Liver (tissue), 9 donors: ENCODE results near the gene MACROD1. TPM values are rescaled to one million over a fixed set of nuclear protein-coding genes. Genes with fewer than 3 reads are reported as not detected.

Experiments
- DNase-seq: peaks from one replicate; pipeline ENCODE4 v3.0.0-alpha.2; 2017; ENCODE audit warnings: low spot score
- H3K27ac ChIP-seq, 2 donors: one replicate each; pipeline ENCODE4 v1.7.0; 2013; ENCODE audit warnings: inconsistent platforms in 2 of 2, low read length in 2 of 2, control low read depth in 1 of 2, low read depth in 1 of 2, mild to moderate bottlenecking in 1 of 2
- H3K27me3 ChIP-seq, 4 donors: one replicate each; pipeline versions ENCODE4 v1.6.1 to v1.7.0; 2013; ENCODE audit warnings: low read length in 3 of 4, inconsistent platforms in 1 of 4, mild to moderate bottlenecking in 1 of 4, moderate library complexity in 1 of 4; ENCODE audit not compliant: control insufficient read depth in 4 of 4, insufficient read depth in 4 of 4
- H3K36me3 ChIP-seq, 4 donors: one replicate each; pipeline versions ENCODE4 v1.6.1 to v1.7.0; 2013; ENCODE audit warnings: low read length in 3 of 4, mild to moderate bottlenecking in 3 of 4, low read depth in 1 of 4, moderate library complexity in 1 of 4; ENCODE audit not compliant: control insufficient read depth in 4 of 4, insufficient read depth in 3 of 4
- H3K4me1 ChIP-seq, 4 donors: one replicate each; pipeline versions ENCODE4 v1.6.1 to v1.7.0; 2013; ENCODE audit warnings: low read length in 3 of 4, mild to moderate bottlenecking in 3 of 4, moderate library complexity in 1 of 4; ENCODE audit not compliant: control insufficient read depth in 4 of 4, insufficient read depth in 4 of 4
- H3K4me3 ChIP-seq, 3 donors: one replicate each; pipeline versions ENCODE4 v1.6.1 to v1.7.0; 2013; ENCODE audit warnings: low read length in 3 of 3, control low read depth in 1 of 3, low read depth in 1 of 3, mild to moderate bottlenecking in 1 of 3
- H3K9ac ChIP-seq, 2 donors: one replicate each; pipeline ENCODE4 v1.7.0; 2013; ENCODE audit warnings: low read length in 2 of 2, mild to moderate bottlenecking in 2 of 2, moderate library complexity in 2 of 2, control low read depth in 1 of 2, low read depth in 1 of 2
- H3K9me3 ChIP-seq, 4 donors: one replicate each; pipeline versions ENCODE4 v1.6.1 to v1.7.0; 2013; ENCODE audit warnings: low read length in 3 of 4; ENCODE audit not compliant: control insufficient read depth in 4 of 4
- ATF3 ChIP-seq: IDR thresholded peaks from 2 replicates; pipeline ENCODE4 v1.6.1; 2016; ENCODE audit warnings: antibody characterized with exemption
- CTCF ChIP-seq: fragments of 150-350 bp; IDR thresholded peaks from 2 replicates; pipeline ENCODE4 v1.5.1; 2017; ENCODE audit warnings: improper control_type of control experiment, low read depth, low read length; ENCODE audit not compliant: missing input control
- EGR1 ChIP-seq, 2 donors: IDR thresholded peaks; 2 replicates each; pipeline ENCODE4 v1.6.1; 2016 to 2018; ENCODE audit warnings: antibody characterized with exemption in 2 of 2, low read depth in 2 of 2
- FOXA1 ChIP-seq: IDR thresholded peaks from 2 replicates; pipeline ENCODE4 v1.6.1; 2016; ENCODE audit warnings: antibody characterized with exemption
- FOXA2 ChIP-seq: IDR thresholded peaks from 2 replicates; pipeline ENCODE4 v1.6.1; 2016; ENCODE audit warnings: antibody characterized with exemption
- GABPA ChIP-seq, 2 donors: IDR thresholded peaks in 1 of 2; conservative IDR thresholded peaks in 1 of 2; 2 replicates each; pipeline ENCODE4 v1.6.1; 2016; ENCODE audit warnings: antibody characterized with exemption in 2 of 2, mild to moderate bottlenecking in 1 of 2, moderate library complexity in 1 of 2
- HNF4A ChIP-seq, 2 donors: conservative IDR thresholded peaks; 2 replicates each; pipeline ENCODE4 v1.6.1; 2016; ENCODE audit warnings: antibody characterized with exemption in 2 of 2, mild to moderate bottlenecking in 2 of 2
- HNF4G ChIP-seq: IDR thresholded peaks from 2 replicates; pipeline ENCODE4 v1.6.1; 2016; ENCODE audit warnings: antibody characterized with exemption
- JUND ChIP-seq, 2 donors: IDR thresholded peaks; 2 replicates each; pipeline ENCODE4 v1.6.1; 2016; ENCODE audit warnings: antibody characterized with exemption in 2 of 2
- MAX ChIP-seq: IDR thresholded peaks from 2 replicates; pipeline ENCODE4 v1.6.1; 2016; ENCODE audit warnings: antibody characterized with exemption
- NR2F2 ChIP-seq: IDR thresholded peaks from 2 replicates; pipeline ENCODE4 v1.6.1; 2016; ENCODE audit warnings: antibody characterized with exemption
- RAD21 ChIP-seq, 2 donors: IDR thresholded peaks; 2 replicates each; pipeline ENCODE4 v1.6.1; 2016; ENCODE audit warnings: antibody characterized with exemption in 2 of 2, mild to moderate bottlenecking in 2 of 2
- REST ChIP-seq: IDR thresholded peaks from 2 replicates; pipeline ENCODE4 v1.6.1; 2016; ENCODE audit warnings: antibody characterized with exemption, mild to moderate bottlenecking
- RXRA ChIP-seq, 2 donors: IDR thresholded peaks; 2 replicates each; pipeline ENCODE4 v1.6.1; 2017 to 2018; ENCODE audit warnings: antibody characterized with exemption in 2 of 2, mild to moderate bottlenecking in 1 of 2
- SP1 ChIP-seq: IDR thresholded peaks from 2 replicates; pipeline ENCODE4 v1.6.1; 2018; ENCODE audit warnings: antibody characterized with exemption, mild to moderate bottlenecking
- TAF1 ChIP-seq: conservative IDR thresholded peaks from 2 replicates; pipeline ENCODE4 v1.6.1; 2016; ENCODE audit warnings: antibody characterized with exemption, mild to moderate bottlenecking
- YY1 ChIP-seq: IDR thresholded peaks from 2 replicates; pipeline ENCODE4 v1.6.1; 2016; ENCODE audit warnings: antibody characterized with exemption, mild to moderate bottlenecking
- ZBTB33 ChIP-seq: IDR thresholded peaks from 2 replicates; pipeline ENCODE4 v1.6.1; 2016; ENCODE audit warnings: antibody characterized with exemption
- WGBS: extraction: QIAGEN DNeasy Blood & Tissue Kit; methylation state at CpG from one replicate; pipeline ENCODE4 v1.1.7; 2013; 5-methylcytosine and 5-hydroxymethylcytosine counted together
- polyA plus RNA-seq, 2 donors: library from polyadenylated mRNA; stranded (reverse) in 1 of 2; unstranded in 1 of 2; fragments of 200-250 nt in 1 of 2; fragments of >200 nt in 1 of 2; fragmentation: Nextera tagmentation in 1 of 2; extraction: Ambion mirVana in 1 of 2; gene quantifications; one replicate each; pipeline versions ENCODE4 v1.2.1 to v1.2.3, GENCODE V29; 2013 to 2015
- total RNA-seq, 2 donors: library from RNA; depleted of rRNA; stranded (reverse); fragments of >200 nt; gene quantifications; one replicate each; pipeline ENCODE4 v1.2.3, GENCODE V29; 2014
- donor health status: healthy.
- donor health status: healthy.
- donor health status: healthy.
- donor health status: healthy.
- donor health status: healthy.

The MACROD1 gene
- total and polyA plus RNA-seq, 4 donors: 8.9 to 25.9 (median 13.1) TPM

- no peak for DNase-seq
- Histone ChIP-seq H3K36me3 (no peaks in the 10 kb centered on the region), H3K4me3 (no peak overlapping the region), H3K4me1 (no peaks in the 10 kb centered on the region), H3K9ac (no peak overlapping the region), H3K27ac (no peak overlapping the region), H3K27me3 (no peaks in the 10 kb centered on the region), H3K9me3 (no peaks in the 10 kb centered on the region)
- WGBS: 92% methylated on average over 13 of the region's 13 CpGs
- TF ChIP-seq ZBTB33 (no peak), EGR1 (IDR thresholded peaks at IDR 0.05; ENCODE audit: low read depth in 2 of 2) (no peak), HNF4A (conservative IDR thresholded peaks at IDR 0.05) (no peak)
Observed at GRCh38 chr11:64073542-64073941, 92.4 kb downstream of the MACROD1 start.

GRCh38 chr11:64072871-64073270 is 93.0 kb downstream of the MACROD1 start:
- no peak overlapping the region for H3K4me3 ChIP-seq

More at GRCh38 chr11:64072871-64073270, 93.0 kb downstream of the MACROD1 start:
- TF ChIP-seq YY1 (no peak), RXRA (IDR thresholded peaks at IDR 0.05) (no peak), JUND (IDR thresholded peaks at IDR 0.05) (no peak), FOXA2 (no peak), REST (no peak), GABPA (IDR thresholded peaks at IDR 0.05 in 1 of 2, conservative IDR thresholded peaks at IDR 0.05 in 1 of 2) (no peak), MAX (no peak), SP1 (no peak), ATF3 (no peak), NR2F2 (no peak), HNF4G (no peak), FOXA1 (no peak), RAD21 (IDR thresholded peaks at IDR 0.05) (no peak), TAF1 (no peak), ZBTB33 (no peak), CTCF (no peak)
- Histone ChIP-seq H3K9me3 (no peaks in the 10 kb centered on the region), H3K36me3 (no peaks in the 10 kb centered on the region), H3K27me3 (no peaks in the 10 kb centered on the region), H3K4me1 (no peaks in the 10 kb centered on the region), H3K27ac (no peak overlapping the region), H3K9ac (no peak overlapping the region)
- no peak for DNase-seq
- 93% methylated on average over 9 of the region's 9 CpGs for WGBS
